Measurements from ENCODE around the gene RMC1. TPM values are rescaled to one million over a fixed set of nuclear protein-coding genes. Genes with fewer than 3 reads are reported as not detected.

Gene RMC1
- total and polyA plus RNA-seq, 4 donors: 15.6 to 24.7 (median 20.8) TPM

DNA sequence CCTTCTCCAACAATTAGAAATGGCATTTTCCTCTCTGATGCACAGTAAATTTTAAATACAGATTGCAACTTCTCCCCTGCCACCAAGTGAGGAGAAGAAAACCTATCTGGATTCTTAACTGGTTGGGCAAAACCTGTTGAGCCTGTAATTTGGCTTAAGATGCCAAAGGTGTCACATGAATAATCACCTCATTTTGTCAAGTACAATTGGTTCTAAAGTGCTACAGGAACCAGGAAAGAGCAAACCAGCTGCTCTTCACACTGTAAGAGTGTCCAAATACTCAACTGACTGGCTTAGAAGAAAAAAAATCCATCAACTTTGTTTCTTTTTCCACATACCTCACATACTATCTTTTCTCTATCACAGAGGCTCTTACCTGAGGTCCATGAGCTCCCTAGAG, 47.6 kb downstream of the RMC1 start:
- H3K9ac ChIP-seq (ENCODE audit: low read depth in 1 of 2, low read length in 2 of 2): no peak overlapping the region
- TF ChIP-seq RAD21 (IDR thresholded peaks at IDR 0.05) (no peak), RXRA (IDR thresholded peaks at IDR 0.05) (no peak), HNF4A (conservative IDR thresholded peaks at IDR 0.05) (no peak), FOXA2 (IDR thresholded peaks at IDR 0.05) (no peak), EGR1 (IDR thresholded peaks at IDR 0.05; ENCODE audit: low read depth in 2 of 2) (no peak), JUND (IDR thresholded peaks at IDR 0.05) (no peak), HNF4G (IDR thresholded peaks at IDR 0.05) (no peak), SP1 (IDR thresholded peaks at IDR 0.05) (no peak), TAF1 (conservative IDR thresholded peaks at IDR 0.05) (no peak), GABPA (IDR thresholded peaks at IDR 0.05 in 1 of 2, conservative IDR thresholded peaks at IDR 0.05 in 1 of 2) (no peak), YY1 (IDR thresholded peaks at IDR 0.05) (no peak), NR2F2 (IDR thresholded peaks at IDR 0.05) (no peak), FOXA1 (IDR thresholded peaks at IDR 0.05) (no peak)
- TF ChIP-seq, protein P1, sequence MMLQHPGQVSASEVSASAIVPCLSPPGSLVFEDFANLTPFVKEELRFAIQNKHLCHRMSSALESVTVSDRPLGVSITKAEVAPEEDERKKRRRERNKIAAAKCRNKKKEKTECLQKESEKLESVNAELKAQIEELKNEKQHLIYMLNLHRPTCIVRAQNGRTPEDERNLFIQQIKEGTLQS (IDR thresholded peaks at IDR 0.05): no peak
- TF ChIP-seq, protein P2, sequence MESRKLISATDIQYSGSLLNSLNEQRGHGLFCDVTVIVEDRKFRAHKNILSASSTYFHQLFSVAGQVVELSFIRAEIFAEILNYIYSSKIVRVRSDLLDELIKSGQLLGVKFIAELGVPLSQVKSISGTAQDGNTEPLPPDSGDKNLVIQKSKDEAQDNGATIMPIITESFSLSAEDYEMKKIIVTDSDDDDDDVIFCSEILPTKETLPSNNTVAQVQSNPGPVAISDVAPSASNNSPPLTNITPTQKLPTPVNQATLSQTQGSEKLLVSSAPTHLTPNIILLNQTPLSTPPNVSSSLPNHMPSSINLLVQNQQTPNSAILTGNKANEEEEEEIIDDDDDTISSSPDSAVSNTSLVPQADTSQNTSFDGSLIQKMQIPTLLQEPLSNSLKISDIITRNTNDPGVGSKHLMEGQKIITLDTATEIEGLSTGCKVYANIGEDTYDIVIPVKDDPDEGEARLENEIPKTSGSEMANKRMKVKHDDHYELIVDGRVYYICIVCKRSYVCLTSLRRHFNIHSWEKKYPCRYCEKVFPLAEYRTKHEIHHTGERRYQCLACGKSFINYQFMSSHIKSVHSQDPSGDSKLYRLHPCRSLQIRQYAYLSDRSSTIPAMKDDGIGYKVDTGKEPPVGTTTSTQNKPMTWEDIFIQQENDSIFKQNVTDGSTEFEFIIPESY (IDR thresholded peaks at IDR 0.05): no peak
- TF ChIP-seq, protein P3, sequence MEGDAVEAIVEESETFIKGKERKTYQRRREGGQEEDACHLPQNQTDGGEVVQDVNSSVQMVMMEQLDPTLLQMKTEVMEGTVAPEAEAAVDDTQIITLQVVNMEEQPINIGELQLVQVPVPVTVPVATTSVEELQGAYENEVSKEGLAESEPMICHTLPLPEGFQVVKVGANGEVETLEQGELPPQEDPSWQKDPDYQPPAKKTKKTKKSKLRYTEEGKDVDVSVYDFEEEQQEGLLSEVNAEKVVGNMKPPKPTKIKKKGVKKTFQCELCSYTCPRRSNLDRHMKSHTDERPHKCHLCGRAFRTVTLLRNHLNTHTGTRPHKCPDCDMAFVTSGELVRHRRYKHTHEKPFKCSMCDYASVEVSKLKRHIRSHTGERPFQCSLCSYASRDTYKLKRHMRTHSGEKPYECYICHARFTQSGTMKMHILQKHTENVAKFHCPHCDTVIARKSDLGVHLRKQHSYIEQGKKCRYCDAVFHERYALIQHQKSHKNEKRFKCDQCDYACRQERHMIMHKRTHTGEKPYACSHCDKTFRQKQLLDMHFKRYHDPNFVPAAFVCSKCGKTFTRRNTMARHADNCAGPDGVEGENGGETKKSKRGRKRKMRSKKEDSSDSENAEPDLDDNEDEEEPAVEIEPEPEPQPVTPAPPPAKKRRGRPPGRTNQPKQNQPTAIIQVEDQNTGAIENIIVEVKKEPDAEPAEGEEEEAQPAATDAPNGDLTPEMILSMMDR (IDR thresholded peaks at IDR 0.05; ENCODE audit: low read depth, low read length, missing input control): no peak
- TF ChIP-seq, protein P4, sequence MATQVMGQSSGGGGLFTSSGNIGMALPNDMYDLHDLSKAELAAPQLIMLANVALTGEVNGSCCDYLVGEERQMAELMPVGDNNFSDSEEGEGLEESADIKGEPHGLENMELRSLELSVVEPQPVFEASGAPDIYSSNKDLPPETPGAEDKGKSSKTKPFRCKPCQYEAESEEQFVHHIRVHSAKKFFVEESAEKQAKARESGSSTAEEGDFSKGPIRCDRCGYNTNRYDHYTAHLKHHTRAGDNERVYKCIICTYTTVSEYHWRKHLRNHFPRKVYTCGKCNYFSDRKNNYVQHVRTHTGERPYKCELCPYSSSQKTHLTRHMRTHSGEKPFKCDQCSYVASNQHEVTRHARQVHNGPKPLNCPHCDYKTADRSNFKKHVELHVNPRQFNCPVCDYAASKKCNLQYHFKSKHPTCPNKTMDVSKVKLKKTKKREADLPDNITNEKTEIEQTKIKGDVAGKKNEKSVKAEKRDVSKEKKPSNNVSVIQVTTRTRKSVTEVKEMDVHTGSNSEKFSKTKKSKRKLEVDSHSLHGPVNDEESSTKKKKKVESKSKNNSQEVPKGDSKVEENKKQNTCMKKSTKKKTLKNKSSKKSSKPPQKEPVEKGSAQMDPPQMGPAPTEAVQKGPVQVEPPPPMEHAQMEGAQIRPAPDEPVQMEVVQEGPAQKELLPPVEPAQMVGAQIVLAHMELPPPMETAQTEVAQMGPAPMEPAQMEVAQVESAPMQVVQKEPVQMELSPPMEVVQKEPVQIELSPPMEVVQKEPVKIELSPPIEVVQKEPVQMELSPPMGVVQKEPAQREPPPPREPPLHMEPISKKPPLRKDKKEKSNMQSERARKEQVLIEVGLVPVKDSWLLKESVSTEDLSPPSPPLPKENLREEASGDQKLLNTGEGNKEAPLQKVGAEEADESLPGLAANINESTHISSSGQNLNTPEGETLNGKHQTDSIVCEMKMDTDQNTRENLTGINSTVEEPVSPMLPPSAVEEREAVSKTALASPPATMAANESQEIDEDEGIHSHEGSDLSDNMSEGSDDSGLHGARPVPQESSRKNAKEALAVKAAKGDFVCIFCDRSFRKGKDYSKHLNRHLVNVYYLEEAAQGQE (IDR thresholded peaks at IDR 0.05): no peak
- TF ChIP-seq, protein P5, sequence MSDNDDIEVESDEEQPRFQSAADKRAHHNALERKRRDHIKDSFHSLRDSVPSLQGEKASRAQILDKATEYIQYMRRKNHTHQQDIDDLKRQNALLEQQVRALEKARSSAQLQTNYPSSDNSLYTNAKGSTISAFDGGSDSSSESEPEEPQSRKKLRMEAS (IDR thresholded peaks at IDR 0.05): no peak
- no peaks in the 10 kb centered on the region for H3K9me3 ChIP-seq (ENCODE audit: control insufficient read depth in 4 of 4, low read length in 3 of 4)
- no peak for DNase-seq (ENCODE audit: low spot score)
- H3K4me3 ChIP-seq (ENCODE audit: low read depth in 1 of 3, low read length in 3 of 3): no peak overlapping the region
- no peak overlapping the region for H3K27ac ChIP-seq (ENCODE audit: low read depth in 1 of 2, low read length in 2 of 2)
- no peaks in the 10 kb centered on the region for H3K27me3 ChIP-seq (ENCODE audit: control insufficient read depth in 4 of 4, insufficient read depth in 4 of 4, low read length in 3 of 4)
- peaks cover 0 to under 1% (median 0%) of the 10 kb centered on the region in 4 donors for H3K4me1 ChIP-seq (ENCODE audit: control insufficient read depth in 4 of 4, insufficient read depth in 4 of 4, low read length in 3 of 4)
- H3K36me3 ChIP-seq (ENCODE audit: control insufficient read depth in 4 of 4, insufficient read depth in 3 of 4, low read depth in 1 of 4, low read length in 3 of 4): peaks cover 4 to 48% (median 38%) of the 10 kb centered on the region in 4 donors
